ENCODE data around the gene USP7. TPM values are rescaled to one million over a fixed set of nuclear protein-coding genes. Genes with fewer than 3 reads are reported as not detected.
A peak's percentile ranks its signal among the peaks of the same experiment; 100 is the strongest.

Gene USP7
- total RNA-seq (2022): 139 and 148 TPM in 2 replicates
- Bru-seq, nascent RNA: percentile 89 among the genes with signal in this experiment
- BruChase-seq, experiment 1, labeled RNA remaining after a 2-hour chase: percentile 90 among the genes with signal in this experiment
- BruChase-seq, experiment 2, labeled RNA remaining after a 6-hour chase: percentile 94 among the genes with signal in this experiment
- long read RNA-seq, full-length matches to known transcripts: 55 of 90 reads
- long read RNA-seq, partial matches to known transcripts: 17 of 90 reads
- long read RNA-seq, other reads (novel, unspliced or antisense): 18 of 90 reads

- no peaks in the 10 kb centered on the region for H3K9me3 ChIP-seq
- Mint-ChIP-seq H3K4me3 (ENCODE audit: unreplicated experiment) (peak within 1 kb of the TSS; percentile 92), H3K4me1 (ENCODE audit: low read depth, unreplicated experiment) (peaks cover 26% of the 10 kb centered on the region), H3K27ac (ENCODE audit: unreplicated experiment) (peak within 1 kb of the TSS; percentile 68), H3K27me3 (ENCODE audit: insufficient read depth, unreplicated experiment) (no peaks in the 10 kb centered on the region), H3K36me3 (ENCODE audit: insufficient read depth, unreplicated experiment) (peaks cover 16% of the 10 kb centered on the region), H3K9me3 (ENCODE audit: unreplicated experiment) (no peaks in the 10 kb centered on the region)
- ChIA-PET CTCF (interaction anchor here (0.5 to 0.9 kb wide), 2 partner anchors 31 to 45 kb away, joined by 4 to 5 read pairs; no protein-coding TSS in a partner anchor), POLR2A (interaction anchor here (0.6 kb wide), 1 partner anchor 103 kb away, joined by 7 read pairs; no protein-coding TSS in a partner anchor)
- no peak for TF ChIP-seq CTCF (IDR thresholded peaks at IDR 0.05; ENCODE audit: insufficient read depth in 1 of 2, low read depth in 1 of 2, low read length in 1 of 2, severe bottlenecking in 1 of 2, unreplicated experiment in 1 of 2)
- no peaks in the 10 kb centered on the region for H3K27me3 ChIP-seq (replicated peaks; ENCODE audit: control insufficient read depth, insufficient read depth, low read length)
- H3K4me3 ChIP-seq (ENCODE audit: low read depth, low read length): peak within 1 kb of the TSS; percentile 83
- peaks cover 15% of the 10 kb centered on the region for H3K4me1 ChIP-seq
- intact Hi-C loops (cut with micrococcal nuclease; ENCODE audit: unreplicated experiment): loop anchor here (2.0 kb wide), 1 partner anchor 45 kb away; no protein-coding TSS in a partner anchor
- no peaks in the 10 kb centered on the region for H3K36me3 ChIP-seq (ENCODE audit: control insufficient read depth, insufficient read depth, low read length)
- no TSS peak for BruUV-seq (replicated peaks)
- DNase-seq: peak; percentile 87 to 93
Measured at GRCh38 chr16:8963821-8964441, at the start of gene USP7. USP7 (minus strand) TSS chr16:8963906; CDS start chr16:8963285, 621 bp downstream.

- Mint-ChIP-seq H3K27me3 (ENCODE audit: insufficient read depth, unreplicated experiment) (no peaks in the 10 kb centered on the region), H3K36me3 (ENCODE audit: insufficient read depth, unreplicated experiment) (no peaks in the 10 kb centered on the region), H3K4me3 (ENCODE audit: unreplicated experiment) (no peak overlapping the region), H3K9me3 (ENCODE audit: unreplicated experiment) (no peaks in the 10 kb centered on the region), H3K27ac (ENCODE audit: unreplicated experiment) (no peak overlapping the region), H3K4me1 (ENCODE audit: low read depth, unreplicated experiment) (no peaks in the 10 kb centered on the region)
- Histone ChIP-seq H3K27me3 (replicated peaks; ENCODE audit: control insufficient read depth, insufficient read depth, low read length) (no peaks in the 10 kb centered on the region), H3K36me3 (ENCODE audit: control insufficient read depth, insufficient read depth, low read length) (no peaks in the 10 kb centered on the region), H3K9me3 (no peaks in the 10 kb centered on the region), H3K4me1 (no peaks in the 10 kb centered on the region), H3K4me3 (ENCODE audit: low read depth, low read length) (no peak overlapping the region)
- intact Hi-C loops (cut with micrococcal nuclease; ENCODE audit: unreplicated experiment): no loop called here
- no TSS peak for BruUV-seq (replicated peaks)
- DNase-seq: no peak
- ChIA-PET CTCF (interaction anchor here (1.1 kb wide), 1 partner anchor 77 kb away, joined by 4 read pairs; no protein-coding TSS in a partner anchor), POLR2A (no interaction called here)
- no peak for TF ChIP-seq CTCF (IDR thresholded peaks at IDR 0.05; ENCODE audit: insufficient read depth in 1 of 2, low read depth in 1 of 2, low read length in 1 of 2, severe bottlenecking in 1 of 2, unreplicated experiment in 1 of 2)
Measured at GRCh38 chr16:9013508-9013864, 49.8 kb upstream of the USP7 start.

DNA sequence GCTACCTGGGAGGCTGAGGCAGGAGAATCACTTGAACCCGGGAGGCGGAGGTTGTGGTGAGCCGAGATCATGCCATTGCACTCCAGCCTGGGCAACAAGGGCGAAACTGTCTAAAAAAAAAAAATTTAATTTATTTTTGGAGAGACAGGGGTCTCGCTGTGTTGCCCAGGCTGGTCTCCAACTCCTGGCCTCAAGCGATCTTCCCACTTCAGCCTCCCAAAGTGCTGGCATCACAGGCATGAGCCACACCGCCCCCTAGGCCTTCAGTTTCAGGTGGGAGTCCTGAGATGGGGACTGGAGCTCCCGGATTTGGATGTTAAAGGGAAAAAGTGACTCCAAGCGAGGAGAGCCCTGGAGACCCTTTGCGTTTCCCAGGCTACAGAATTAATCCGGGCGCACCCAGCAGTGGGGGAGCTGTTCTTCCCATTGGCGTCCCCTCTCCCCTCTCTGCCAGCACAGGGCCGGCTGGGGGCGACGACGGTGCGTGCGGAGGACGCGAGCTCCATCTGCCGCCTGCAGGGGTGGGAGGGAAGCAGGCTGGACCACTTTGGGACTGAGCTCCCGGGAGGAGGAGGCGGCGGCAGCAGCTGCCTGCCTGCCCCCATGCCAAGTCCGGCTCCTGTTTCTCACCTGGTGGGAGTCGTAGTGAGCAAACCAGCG lies 49.3 kb upstream of the USP7 start:
- Mint-ChIP-seq H3K27ac (ENCODE audit: unreplicated experiment) (no peak overlapping the region), H3K4me3 (ENCODE audit: unreplicated experiment) (no peak overlapping the region), H3K36me3 (ENCODE audit: insufficient read depth, unreplicated experiment) (no peaks in the 10 kb centered on the region), H3K9me3 (ENCODE audit: unreplicated experiment) (no peaks in the 10 kb centered on the region), H3K4me1 (ENCODE audit: low read depth, unreplicated experiment) (no peaks in the 10 kb centered on the region), H3K27me3 (ENCODE audit: insufficient read depth, unreplicated experiment) (no peaks in the 10 kb centered on the region)
- intact Hi-C loops (cut with micrococcal nuclease; ENCODE audit: unreplicated experiment): no loop called here
- Histone ChIP-seq H3K4me1 (no peaks in the 10 kb centered on the region), H3K27me3 (replicated peaks; ENCODE audit: control insufficient read depth, insufficient read depth, low read length) (no peaks in the 10 kb centered on the region), H3K9me3 (no peaks in the 10 kb centered on the region), H3K36me3 (ENCODE audit: control insufficient read depth, insufficient read depth, low read length) (no peaks in the 10 kb centered on the region), H3K4me3 (ENCODE audit: low read depth, low read length) (no peak overlapping the region)
- ChIA-PET POLR2A (no interaction called here), CTCF (interaction anchor here (1.1 kb wide), 1 partner anchor 77 kb away, joined by 4 read pairs; no protein-coding TSS in a partner anchor)
- BruUV-seq (replicated peaks): no TSS peak
- no peak for TF ChIP-seq CTCF (IDR thresholded peaks at IDR 0.05; ENCODE audit: insufficient read depth in 1 of 2, low read depth in 1 of 2, low read length in 1 of 2, severe bottlenecking in 1 of 2, unreplicated experiment in 1 of 2)
- DNase-seq: no peak
